K562 (cell line): ENCODE results near the gene DXO. TPM values are rescaled to one million over a fixed set of nuclear protein-coding genes. Genes with fewer than 3 reads are reported as not detected.

Source experiments
- FOXK1 ChIP-seq: sonication (generic); formaldehyde crosslinking; IDR thresholded peaks from 2 replicates; pipeline ENCODE4 v1.8.0; 2022; ENCODE audit warnings: missing genetic modification reagents, mild to moderate bottlenecking, borderline replicate concordance
- GATA2 ChIP-seq: sonication (generic); formaldehyde crosslinking; IDR thresholded peaks from 2 replicates; pipeline ENCODE4 v1.4.0; 2020; ENCODE audit warnings: mild to moderate bottlenecking, missing genetic modification reagents
- HCFC1 ChIP-seq: IDR thresholded peaks from 2 replicates; pipeline ENCODE4 v1.6.1; 2012; ENCODE audit warnings: low read depth, low read length, improper control_type of control experiment
- LCOR ChIP-seq: sonication (generic); formaldehyde crosslinking; IDR thresholded peaks from 2 replicates; pipeline ENCODE4 v1.8.0; 2022; ENCODE audit warnings: mild to moderate bottlenecking, missing genetic modification reagents
- RB1 ChIP-seq: fragments of 450-650 bp; IDR thresholded peaks from 2 replicates; pipeline ENCODE4 v1.6.1; 2017; ENCODE audit warnings: low read depth, mild to moderate bottlenecking
- RCOR1 ChIP-seq, 2 experiments: IDR thresholded peaks; 2 replicates each; pipeline ENCODE4 v1.6.1; 2012; ENCODE audit warnings: low read depth in 2 of 2, low read length in 2 of 2, borderline replicate concordance in 1 of 2, improper control_type of control experiment in 1 of 2
- SNRNP70 ChIP-seq: fragments of 200-400 bp; formaldehyde crosslinking; optimal IDR thresholded peaks from 2 replicates; pipeline ENCODE3; 2017; ENCODE audit warnings: low read depth, low read length
- SUPT5H ChIP-seq: fragments of 450-650 bp; IDR thresholded peaks from 2 replicates; pipeline ENCODE4 v1.6.1; 2016
- YY1 ChIP-seq, 3 experiments: IDR thresholded peaks; 2 replicates each; pipeline ENCODE4 v1.6.1; 2011; ENCODE audit warnings: low read length in 2 of 3, mild to moderate bottlenecking in 2 of 3, moderate library complexity in 2 of 3, borderline replicate concordance in 1 of 3, control low read depth in 1 of 3, low read depth in 1 of 3; ENCODE audit not compliant: insufficient read depth in 3 of 3, insufficient replicate concordance in 2 of 3, control insufficient read depth in 1 of 3, insufficient read length in 1 of 3; ENCODE audit errors: extremely low read depth in 1 of 3
- ZNF589 ChIP-seq: fragments of 200-800 bp; sonication (Bioruptor generic); IDR thresholded peaks from 2 replicates; pipeline ENCODE4 v1.6.1; 2016; ENCODE audit warnings: low read depth, missing genetic modification characterization, missing compliant biosample characterization
- ZZZ3 ChIP-seq: fragments of 450-650 bp; IDR thresholded peaks from 2 replicates; pipeline ENCODE4 v1.6.1; 2016; ENCODE audit warnings: antibody characterized with exemption, mild to moderate bottlenecking, moderate library complexity
- polyA plus RNA-seq, 8 experiments: library from polyadenylated mRNA; depleted of rRNA in 4 of 8; stranded (reverse) in 5 of 8; unstranded in 3 of 8; fragments of >200 nt; fragmentation: Nextera tagmentation in 2 of 8; fragmentation: Illumina TruSeq in 1 of 8; extraction: Ambion mirVana in 2 of 8; extraction: Trizol in 1 of 8; gene quantifications; 2 replicates each; pipeline versions ENCODE4 v1.2.1 to v1.2.3, GENCODE V29; 2011 to 2014; ENCODE audit warnings: inconsistent platforms in 1 of 8, missing spikeins in 1 of 8
- total RNA-seq, 7 experiments: library from RNA; depleted of rRNA in 6 of 7; stranded (reverse); fragments of >200 nt in 6 of 7; fragmentation: Illumina TruSeq in 2 of 7; extraction: Trizol in 2 of 7; gene quantifications; 2 replicates each; pipeline versions ENCODE4 v1.2.1 to v1.2.3, GENCODE V29; 2011 to 2021; ENCODE audit warnings: low replicate concordance in 1 of 7
- TF ChIP-seq, protein P1 (sequence below): fragments of 450-650 bp; formaldehyde crosslinking; IDR thresholded peaks from 2 replicates; pipeline ENCODE4 v1.4.0; 2020; ENCODE audit warnings: mild to moderate bottlenecking
- TF ChIP-seq, protein P2 (sequence below): fragments of 450-650 bp; IDR thresholded peaks from 2 replicates; pipeline ENCODE4 v1.6.1; 2016; ENCODE audit warnings: mild to moderate bottlenecking, moderate library complexity
- TF ChIP-seq, protein P3 (sequence below), 2 experiments: fragments of 450-650 bp in 1 of 2; sonication (generic) in 1 of 2; formaldehyde crosslinking; conservative IDR thresholded peaks; 2 replicates each; pipeline versions ENCODE4 v1.4.0 to v1.8.1; 2020 to 2022; ENCODE audit warnings: mild to moderate bottlenecking in 1 of 2, missing genetic modification reagents in 1 of 2

Gene DXO
- total and polyA plus RNA-seq, 9 of the 15 experiments (the other 6 are each of a cell fraction or from before 2014, with no cell fraction given) = 6.4 to 35.1 (median 19.4) TPM

DNA sequence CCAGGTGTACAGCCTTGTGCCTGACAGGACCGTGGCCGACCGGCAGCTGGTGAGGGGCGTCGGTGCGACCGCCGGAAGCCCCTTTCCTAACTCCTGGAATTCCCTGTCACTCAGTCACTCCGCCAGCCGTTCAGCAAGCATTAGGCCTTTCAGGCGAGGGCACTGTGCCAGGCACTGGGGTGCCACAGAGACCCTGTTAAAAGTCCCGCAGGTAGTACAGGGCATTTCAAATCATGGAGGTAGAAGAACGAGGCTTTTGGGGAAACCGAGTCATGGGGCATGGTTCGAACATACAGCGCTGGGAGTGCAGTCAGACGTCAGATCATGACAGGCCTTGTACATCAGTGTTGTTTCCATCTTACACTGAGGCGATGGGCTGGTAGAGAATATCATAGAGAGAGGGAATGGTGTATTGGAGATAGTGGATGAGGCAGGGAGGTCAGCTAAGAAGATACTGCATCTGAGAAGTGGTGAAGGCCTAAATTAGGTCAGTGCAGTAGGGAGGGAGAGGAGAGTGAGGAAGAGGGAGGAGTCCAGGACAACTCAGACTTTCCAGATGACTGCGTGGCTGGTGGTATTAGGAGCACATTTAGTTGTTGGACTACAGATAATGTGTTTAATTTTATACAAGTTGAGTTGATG is 892 bp upstream of the DXO start (continued):
- TF ChIP-seq ZNF589 (CRISPR knock-in tag) (peak; percentile 52; the same call in 1 of the 2 replicates), RCOR1 (IDR thresholded peaks at IDR 0.05; ENCODE audit: borderline replicate concordance in 1 of 2, low read depth in 2 of 2, low read length in 2 of 2) (peak in 1 of 2 experiments; percentile 12; a peak in 1 of 4 replicates), LCOR (peak; percentile 90), SUPT5H (peak; percentile 84), RB1 (no peak; the same call in 1 of the 2 replicates), FOXK1 (CRISPR knock-in tag) (peak; percentile 86; the same call in 1 of the 2 replicates), SNRNP70 (no peak), HCFC1 (no peak), ZZZ3 (no peak), YY1 (IDR thresholded peaks at IDR 0.05; ENCODE audit: borderline replicate concordance in 1 of 3, control insufficient read depth in 1 of 3, extremely low read depth in 1 of 3, insufficient read depth in 3 of 3, insufficient read length in 1 of 3, insufficient replicate concordance in 2 of 3, low read depth in 1 of 3, low read length in 2 of 3) (no peak), GATA2 (peak; percentile 31; the same call in 1 of the 2 replicates)
- TF ChIP-seq, protein P1, sequence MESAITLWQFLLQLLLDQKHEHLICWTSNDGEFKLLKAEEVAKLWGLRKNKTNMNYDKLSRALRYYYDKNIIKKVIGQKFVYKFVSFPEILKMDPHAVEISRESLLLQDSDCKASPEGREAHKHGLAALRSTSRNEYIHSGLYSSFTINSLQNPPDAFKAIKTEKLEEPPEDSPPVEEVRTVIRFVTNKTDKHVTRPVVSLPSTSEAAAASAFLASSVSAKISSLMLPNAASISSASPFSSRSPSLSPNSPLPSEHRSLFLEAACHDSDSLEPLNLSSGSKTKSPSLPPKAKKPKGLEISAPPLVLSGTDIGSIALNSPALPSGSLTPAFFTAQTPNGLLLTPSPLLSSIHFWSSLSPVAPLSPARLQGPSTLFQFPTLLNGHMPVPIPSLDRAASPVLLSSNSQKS = no peak
- TF ChIP-seq, protein P2, sequence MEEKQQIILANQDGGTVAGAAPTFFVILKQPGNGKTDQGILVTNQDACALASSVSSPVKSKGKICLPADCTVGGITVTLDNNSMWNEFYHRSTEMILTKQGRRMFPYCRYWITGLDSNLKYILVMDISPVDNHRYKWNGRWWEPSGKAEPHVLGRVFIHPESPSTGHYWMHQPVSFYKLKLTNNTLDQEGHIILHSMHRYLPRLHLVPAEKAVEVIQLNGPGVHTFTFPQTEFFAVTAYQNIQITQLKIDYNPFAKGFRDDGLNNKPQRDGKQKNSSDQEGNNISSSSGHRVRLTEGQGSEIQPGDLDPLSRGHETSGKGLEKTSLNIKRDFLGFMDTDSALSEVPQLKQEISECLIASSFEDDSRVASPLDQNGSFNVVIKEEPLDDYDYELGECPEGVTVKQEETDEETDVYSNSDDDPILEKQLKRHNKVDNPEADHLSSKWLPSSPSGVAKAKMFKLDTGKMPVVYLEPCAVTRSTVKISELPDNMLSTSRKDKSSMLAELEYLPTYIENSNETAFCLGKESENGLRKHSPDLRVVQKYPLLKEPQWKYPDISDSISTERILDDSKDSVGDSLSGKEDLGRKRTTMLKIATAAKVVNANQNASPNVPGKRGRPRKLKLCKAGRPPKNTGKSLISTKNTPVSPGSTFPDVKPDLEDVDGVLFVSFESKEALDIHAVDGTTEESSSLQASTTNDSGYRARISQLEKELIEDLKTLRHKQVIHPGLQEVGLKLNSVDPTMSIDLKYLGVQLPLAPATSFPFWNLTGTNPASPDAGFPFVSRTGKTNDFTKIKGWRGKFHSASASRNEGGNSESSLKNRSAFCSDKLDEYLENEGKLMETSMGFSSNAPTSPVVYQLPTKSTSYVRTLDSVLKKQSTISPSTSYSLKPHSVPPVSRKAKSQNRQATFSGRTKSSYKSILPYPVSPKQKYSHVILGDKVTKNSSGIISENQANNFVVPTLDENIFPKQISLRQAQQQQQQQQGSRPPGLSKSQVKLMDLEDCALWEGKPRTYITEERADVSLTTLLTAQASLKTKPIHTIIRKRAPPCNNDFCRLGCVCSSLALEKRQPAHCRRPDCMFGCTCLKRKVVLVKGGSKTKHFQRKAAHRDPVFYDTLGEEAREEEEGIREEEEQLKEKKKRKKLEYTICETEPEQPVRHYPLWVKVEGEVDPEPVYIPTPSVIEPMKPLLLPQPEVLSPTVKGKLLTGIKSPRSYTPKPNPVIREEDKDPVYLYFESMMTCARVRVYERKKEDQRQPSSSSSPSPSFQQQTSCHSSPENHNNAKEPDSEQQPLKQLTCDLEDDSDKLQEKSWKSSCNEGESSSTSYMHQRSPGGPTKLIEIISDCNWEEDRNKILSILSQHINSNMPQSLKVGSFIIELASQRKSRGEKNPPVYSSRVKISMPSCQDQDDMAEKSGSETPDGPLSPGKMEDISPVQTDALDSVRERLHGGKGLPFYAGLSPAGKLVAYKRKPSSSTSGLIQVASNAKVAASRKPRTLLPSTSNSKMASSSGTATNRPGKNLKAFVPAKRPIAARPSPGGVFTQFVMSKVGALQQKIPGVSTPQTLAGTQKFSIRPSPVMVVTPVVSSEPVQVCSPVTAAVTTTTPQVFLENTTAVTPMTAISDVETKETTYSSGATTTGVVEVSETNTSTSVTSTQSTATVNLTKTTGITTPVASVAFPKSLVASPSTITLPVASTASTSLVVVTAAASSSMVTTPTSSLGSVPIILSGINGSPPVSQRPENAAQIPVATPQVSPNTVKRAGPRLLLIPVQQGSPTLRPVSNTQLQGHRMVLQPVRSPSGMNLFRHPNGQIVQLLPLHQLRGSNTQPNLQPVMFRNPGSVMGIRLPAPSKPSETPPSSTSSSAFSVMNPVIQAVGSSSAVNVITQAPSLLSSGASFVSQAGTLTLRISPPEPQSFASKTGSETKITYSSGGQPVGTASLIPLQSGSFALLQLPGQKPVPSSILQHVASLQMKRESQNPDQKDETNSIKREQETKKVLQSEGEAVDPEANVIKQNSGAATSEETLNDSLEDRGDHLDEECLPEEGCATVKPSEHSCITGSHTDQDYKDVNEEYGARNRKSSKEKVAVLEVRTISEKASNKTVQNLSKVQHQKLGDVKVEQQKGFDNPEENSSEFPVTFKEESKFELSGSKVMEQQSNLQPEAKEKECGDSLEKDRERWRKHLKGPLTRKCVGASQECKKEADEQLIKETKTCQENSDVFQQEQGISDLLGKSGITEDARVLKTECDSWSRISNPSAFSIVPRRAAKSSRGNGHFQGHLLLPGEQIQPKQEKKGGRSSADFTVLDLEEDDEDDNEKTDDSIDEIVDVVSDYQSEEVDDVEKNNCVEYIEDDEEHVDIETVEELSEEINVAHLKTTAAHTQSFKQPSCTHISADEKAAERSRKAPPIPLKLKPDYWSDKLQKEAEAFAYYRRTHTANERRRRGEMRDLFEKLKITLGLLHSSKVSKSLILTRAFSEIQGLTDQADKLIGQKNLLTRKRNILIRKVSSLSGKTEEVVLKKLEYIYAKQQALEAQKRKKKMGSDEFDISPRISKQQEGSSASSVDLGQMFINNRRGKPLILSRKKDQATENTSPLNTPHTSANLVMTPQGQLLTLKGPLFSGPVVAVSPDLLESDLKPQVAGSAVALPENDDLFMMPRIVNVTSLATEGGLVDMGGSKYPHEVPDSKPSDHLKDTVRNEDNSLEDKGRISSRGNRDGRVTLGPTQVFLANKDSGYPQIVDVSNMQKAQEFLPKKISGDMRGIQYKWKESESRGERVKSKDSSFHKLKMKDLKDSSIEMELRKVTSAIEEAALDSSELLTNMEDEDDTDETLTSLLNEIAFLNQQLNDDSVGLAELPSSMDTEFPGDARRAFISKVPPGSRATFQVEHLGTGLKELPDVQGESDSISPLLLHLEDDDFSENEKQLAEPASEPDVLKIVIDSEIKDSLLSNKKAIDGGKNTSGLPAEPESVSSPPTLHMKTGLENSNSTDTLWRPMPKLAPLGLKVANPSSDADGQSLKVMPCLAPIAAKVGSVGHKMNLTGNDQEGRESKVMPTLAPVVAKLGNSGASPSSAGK = peak; percentile 98
- TF ChIP-seq, protein P3, sequence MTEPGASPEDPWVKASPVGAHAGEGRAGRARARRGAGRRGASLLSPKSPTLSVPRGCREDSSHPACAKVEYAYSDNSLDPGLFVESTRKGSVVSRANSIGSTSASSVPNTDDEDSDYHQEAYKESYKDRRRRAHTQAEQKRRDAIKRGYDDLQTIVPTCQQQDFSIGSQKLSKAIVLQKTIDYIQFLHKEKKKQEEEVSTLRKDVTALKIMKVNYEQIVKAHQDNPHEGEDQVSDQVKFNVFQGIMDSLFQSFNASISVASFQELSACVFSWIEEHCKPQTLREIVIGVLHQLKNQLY (CRISPR knock-in tag; conservative IDR thresholded peaks at IDR 0.05) = peak in 1 of 2 experiments; percentile 90; a peak in 1 of 4 replicates
